ENCODE measurements around the gene ZNF827.

ZNF827 gene

DNA sequence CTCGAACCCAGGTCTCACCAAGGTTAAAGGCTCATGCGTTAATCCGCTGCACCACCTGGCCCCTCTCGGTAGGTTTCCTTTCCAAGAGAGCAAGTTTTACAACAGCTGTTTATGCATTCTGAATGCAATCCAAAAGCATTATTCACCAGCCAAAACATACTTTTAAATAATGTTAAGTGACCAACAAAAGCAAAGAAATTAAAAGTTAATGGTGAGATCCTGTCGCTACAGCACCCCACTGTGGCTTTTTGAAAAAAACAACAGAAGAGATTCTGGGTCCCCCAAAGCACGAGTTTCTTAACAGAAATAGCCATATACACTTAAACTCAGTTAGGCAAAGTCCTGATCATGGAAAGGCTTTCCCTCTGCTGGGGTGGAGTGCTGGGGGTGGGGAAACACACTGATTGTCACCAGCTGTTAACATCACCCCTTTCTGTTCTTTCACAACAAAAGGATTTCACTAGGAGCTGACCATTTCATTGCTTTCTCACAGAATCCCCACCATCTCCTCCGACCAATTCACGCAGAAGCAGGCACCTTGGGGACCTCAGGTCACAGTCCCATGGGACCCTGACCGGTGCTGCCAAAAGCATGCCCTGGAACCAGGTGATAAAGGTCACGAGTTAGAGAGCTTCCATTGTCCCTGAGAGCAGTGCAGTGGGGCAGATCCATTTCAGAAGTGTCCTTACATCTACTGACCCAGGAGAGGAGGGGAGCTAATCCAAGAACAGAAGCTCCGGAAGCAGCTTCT, 51.2 kb downstream of the ZNF827 start:
- DNase-seq, result no peak

DNA sequence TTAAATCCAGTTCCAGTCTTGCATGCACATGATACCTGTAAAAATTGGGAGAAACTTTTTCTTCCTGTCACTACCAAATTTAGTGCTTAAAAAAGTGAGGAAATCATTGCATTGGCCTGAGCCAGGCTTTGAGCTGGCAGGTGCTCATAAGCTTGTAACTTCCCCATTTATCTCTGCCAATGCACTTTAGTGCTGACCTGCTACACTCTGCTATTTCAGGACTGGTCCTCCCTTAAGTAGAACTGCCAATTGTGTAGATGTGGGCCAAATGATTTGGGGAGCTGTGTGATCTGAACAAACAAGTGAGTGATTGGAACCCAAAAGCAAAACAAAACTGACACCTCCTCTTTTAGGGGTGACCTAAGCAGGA, 51.8 kb downstream of the ZNF827 start:
- no peak for DNase-seq

DNA sequence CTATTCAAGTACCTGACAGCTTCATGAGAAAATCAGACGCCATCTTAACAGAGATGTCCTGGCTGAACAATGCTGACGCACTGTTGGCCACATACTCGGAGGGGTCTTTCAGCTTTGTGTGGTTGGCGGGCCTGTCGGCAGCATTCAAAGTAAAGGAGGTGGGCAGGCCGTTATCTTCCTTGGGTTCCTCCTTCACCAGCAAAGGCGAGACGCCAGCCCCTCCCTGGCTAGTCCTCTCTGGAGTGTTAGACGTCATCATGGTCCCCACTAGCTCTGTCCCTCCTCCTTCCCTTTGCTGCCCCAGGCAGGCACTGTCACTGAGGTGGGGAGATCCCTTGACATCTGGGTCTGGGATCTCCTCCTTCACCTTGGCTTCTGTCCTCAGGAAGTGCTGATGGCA, 53.0 kb downstream of the ZNF827 start:
- no peak for DNase-seq

DNA sequence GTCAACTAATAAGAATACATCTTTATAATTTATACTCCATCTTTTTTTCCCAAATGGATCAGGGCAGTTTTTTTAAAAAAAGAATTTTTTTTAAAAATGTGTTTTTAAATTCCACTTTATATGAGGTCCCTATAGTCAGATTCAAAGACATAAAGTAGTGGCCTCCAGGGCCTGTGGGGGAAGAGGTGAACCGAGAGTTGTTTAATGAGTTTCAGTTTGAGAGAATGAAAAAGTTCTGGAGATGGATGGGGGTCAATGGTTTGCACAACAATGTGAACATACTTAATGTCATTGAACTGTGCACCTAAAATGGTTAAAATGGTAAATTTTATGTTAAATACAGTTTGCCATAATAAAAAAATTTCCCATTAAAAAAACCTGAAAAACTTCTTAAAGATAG, 53.8 kb downstream of the ZNF827 start:
- no peak for DNase-seq

DNA sequence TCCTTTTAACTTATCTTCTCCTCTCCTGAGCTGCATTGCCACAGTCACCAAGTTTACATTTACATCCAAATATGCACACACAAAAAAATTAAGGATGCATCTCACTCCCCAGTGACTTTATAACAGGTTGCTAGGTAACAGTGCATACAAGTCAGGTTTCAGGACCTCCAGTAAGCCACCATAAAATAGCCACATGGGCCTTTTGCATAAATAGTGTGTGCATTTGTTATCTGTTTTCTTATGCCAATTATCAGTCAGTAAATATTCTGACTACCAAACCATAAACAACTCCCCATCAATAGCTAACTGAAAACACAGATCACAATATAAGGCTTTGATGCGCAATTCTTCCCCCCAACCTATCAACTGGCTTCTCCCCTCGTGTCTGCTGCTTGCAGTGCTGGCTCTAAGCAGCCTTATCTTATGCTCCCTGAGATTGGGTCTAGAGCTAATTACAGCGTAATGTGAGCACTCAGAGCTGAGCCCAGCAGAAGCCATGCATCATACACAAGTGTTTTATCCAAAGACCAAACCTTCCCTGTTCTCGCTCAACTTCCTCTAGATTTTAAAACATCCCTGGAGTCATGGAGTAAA, 55.4 kb downstream of the ZNF827 start:
- DNase-seq, result no peak

DNA sequence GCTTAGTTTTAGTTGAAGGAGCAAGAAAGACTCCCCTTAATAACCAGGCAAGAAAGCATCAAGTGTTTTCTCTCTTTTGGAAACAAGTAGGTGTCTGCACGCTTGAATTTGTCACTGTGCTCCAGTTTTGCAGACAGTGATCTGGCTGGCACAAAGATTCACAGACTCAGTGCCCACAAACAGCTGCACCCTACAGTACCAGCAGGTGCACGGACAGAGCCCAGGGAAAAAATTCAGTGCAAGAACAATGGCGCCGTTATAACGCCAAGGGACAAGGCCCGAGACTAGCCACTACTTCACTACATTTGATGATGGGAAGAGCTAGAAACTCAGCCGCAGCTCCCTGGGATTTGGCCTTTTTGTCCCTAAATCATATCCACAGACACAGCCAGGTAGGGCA, 56.0 kb downstream of the ZNF827 start:
- no peak for DNase-seq

DNA sequence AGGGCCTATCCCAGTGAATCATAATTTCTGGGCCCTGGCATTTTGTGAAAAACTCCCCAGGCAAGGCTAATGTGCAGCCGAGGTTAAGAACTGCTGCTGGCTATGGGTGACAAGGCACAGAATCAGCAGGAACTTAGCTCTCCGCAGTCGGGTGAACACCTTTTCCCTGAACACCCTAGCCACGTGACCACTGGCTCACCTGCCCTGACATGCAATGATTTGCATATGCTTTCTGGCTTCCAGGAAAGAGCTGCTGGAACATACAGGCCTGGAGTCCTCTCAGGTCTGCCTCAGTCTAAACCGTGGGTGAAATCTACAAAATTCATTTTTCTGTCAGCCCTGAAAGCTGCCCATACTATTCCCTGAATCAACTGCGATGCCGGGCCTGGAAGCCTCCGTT, 56.6 kb downstream of the ZNF827 start:
- DNase-seq, result no peak

DNA sequence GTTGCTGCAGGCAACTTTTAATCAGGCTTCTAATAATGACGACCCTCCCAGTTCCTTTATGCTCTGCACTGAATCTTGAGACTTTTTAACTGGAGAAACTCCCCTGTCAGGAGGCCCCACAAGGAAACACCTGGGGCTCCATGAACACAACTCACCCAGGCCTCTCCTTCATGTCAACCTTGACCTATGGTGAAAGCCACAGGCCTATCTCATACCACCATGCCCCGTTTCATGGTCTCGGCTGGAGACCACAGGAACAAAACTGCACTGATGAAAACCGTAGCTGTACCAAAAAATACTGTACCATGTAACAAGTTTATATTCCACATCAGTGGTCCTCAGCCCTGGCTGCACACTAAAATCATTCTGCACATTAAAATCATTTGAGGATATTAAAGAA, 57.0 kb downstream of the ZNF827 start:
- no peak for DNase-seq

DNA sequence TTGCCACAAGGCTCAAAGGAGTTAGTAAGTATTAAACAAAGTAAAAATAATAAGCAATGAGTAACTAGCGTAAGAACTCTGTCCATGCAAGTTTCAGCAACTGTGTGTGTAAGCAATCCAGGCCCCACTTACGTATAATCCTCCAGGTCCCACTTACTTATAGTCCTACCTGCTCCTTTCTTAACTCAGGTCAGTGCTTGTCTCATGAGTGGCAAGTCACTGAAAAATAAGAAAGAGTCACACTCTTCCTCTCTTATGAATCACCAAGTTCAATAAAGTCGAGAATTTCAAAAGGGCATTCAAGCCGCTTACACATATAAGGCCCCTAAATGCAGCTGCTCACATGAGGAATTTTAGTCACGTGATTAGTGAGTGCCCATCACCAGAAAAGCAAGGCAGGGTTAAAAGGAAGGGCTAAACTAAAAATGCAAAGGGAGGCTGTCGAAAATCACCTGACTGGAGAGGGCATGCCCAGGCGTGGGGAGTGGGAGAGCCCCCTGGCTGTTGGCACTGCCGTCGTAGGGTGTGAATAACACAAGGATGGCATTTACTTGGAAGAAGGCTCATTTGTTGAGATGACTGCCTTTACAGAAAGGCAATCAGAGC, 58.2 kb downstream of the ZNF827 start:
- no peak for DNase-seq

DNA sequence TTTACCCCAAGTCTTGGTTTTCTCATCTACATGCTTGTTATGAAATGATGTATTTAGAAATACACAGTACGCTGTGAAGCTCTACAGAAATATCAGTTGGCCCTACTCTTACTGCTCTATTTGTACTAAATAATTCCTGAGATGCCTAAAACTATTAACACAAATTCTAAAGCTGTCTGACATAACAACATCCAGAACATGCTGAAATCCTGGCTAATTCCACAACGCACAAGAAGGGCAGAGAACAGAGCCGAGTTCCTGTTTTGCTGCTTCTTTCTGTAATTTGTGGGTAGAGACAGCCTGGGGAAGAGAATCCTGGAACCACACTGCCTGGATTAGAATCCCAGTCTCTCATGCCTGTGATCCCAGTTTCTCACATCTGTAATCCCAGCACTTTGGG, 59.0 kb downstream of the ZNF827 start:
- DNase-seq, result no peak

DNA sequence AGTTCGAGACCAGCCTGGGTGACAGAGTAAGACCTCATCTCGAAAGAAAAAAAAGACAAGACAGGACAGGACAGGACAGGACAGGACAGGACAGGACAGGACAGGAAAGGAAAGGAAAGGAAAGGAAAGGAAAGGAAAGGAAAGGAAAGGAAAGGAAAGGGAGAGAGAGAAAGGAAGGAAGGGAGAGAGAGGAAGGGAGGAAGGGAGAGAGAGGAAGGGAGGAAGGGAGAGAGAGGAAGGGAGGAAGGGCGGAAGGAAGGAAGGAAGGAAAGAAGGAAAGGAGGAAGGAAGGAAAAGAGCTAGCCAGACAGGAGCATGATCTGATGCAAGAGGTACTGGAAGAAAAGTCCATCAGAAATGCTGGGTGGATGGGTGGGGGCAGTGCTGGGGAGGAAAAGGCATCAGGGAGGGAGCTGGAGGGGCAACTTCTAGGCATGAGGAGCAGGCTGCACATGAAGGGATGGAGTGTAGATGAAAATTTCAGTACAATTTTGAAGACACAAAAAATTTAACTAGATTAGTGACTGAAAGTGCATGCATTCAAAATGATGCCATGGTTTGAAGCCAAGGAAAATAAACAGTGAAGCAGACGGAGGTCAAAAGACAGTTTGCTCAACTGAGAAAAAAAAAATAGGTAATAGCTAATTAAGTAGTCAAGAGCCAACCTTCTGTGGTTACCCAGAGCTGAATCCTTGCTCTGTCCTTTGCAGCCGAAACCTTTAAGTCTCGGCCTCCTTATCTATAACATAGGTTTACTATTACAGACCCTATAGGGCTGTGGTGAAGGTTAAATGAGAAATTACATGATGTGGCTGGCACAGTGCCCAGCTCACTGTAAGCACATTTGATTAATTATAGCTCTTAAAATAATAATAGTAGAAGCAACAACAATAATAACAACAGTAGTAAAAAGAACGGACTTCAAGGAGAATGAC, 59.9 kb downstream of the ZNF827 start:
- no peak for DNase-seq

DNA sequence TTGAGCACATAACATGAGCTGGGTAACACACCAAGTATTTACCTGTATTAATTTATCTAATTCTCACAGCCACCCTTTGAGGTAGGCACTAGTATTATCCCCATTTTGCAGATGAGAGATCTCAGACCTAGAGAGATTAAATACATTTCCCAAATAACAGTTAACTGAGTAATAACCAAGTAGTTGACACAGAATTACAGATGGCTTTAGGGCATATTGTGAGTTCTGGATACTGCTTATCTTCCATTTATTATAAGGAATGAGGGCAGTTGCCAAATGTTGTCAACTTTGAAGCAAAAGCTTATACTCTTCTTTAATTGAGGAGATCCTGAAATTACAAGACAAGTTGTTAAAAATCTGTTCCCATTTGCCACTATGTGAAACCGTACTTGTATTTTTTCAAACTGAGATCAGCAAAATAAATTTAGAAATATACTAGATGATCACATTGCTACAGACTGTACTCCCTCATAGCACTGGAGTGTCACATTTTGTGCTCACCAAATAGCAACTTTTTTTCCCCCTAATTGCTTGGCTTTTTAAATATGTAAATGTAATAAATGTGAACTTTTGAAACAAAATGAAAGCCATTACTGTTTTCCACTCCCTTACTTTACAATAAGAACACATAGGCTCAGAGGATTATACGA, 62.0 kb downstream of the ZNF827 start:
- no peak for DNase-seq

DNA sequence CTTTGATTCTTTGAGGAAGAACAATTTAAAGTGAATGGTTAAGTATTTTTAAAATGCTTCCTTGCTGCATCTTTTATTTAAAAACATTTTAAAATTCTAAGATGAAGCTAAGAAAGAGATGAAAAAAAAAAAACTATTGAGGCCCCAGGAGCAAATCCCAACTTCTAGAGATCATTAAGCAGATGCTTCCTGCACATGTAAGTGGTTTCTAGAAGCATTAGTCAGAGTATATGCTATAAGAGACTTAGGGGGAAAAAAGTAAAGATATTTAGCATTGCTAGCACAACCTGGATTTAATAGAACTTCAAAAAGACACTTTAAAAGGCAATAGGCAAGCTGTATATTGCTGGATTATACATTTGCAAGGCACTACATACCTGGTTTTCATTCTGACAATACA, 64.7 kb downstream of the ZNF827 start:
- DNase-seq, result no peak

DNA sequence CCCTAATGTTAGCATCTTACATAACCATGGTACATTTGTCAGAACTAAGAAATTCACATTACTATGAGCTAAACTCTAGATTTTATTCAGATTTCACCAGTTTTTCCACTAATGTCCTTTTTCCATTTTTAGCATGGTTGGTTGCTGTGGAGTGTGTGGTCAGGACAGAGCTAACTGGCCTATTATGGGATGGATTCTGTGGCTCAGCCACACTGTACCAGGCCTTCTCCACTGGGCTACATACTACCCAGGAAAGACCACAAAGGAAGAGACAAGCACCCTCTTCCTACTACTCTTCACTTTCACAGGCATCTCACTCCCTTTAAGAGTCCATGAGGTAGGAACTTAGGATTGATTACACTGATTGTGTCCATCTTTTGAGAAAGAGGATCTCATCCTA, 67.4 kb downstream of the ZNF827 start:
- no peak for DNase-seq

DNA sequence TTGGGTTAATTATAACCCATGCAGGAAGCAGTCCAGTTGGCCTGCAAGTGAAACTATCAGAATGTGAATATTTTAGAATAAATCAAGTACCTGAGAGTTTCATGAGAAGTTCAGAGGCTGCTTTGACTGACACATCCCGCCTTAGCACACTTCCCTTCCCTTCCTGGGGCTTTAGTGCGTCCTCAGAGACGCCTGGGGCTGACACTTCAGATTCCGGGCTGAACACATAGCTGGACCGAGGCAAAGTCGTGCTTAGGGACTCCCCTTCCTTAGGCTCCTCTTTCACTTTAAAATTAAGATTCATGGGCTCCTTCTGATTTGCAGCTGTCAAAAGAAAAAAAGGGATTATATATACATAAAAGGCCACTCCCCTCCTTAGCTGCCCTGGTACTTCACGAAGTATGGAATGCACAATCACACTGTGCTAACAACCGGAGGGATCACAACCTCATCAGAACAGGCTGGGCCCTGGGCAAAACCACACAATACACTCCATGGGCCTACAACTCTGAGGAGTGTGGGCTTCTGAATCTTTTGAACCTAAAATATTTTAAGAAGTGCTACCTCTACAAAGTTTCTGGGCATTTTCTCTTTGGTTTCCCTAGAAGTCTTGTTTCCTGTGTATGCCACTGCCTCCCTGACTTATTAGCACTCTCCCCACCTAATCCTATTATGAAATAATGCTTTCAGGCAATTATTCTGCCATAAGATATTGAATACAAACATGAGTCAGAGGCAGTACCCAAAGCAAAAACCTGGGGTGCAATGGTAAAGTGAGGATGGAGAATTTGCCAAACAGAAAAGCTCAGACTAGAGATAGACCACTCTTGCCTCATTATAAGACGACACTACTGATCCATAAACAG, 68.2 kb downstream of the ZNF827 start:
- no peak for DNase-seq

DNA sequence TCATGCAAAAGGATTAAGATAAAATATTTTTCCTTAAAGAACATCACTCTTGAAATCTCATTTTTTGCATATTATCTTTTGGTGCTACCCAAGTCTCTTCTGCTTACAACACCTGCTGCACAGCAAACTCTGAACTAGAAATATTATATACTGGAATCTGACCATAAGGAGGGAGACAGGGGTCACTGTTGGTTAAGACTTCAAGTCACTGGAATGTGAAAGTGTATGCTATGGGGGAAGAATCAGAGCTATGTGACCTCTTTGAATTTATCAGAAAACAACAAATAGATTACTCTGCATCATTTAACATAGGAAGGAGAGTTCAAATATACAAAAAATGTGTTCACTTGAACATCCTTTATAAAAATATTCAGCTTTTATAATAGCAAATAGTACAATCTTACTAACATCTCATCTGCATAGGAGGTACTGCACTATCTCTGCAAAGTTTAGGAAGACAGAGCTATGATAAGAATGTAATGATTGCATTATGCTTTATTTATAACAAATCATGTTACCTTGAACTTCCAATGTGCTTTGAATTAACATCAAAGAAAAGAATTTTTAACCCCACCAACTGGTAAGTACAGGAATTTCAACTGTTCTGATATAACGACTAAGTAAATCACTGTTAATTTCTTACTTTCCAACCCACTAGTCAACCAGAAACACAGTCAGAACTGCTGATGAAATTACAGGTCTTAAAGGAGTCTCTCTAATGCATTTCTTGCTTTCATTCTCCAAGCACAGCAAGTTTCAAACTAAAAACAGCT, 69.8 kb downstream of the ZNF827 start:
- DNase-seq, result no peak

DNA sequence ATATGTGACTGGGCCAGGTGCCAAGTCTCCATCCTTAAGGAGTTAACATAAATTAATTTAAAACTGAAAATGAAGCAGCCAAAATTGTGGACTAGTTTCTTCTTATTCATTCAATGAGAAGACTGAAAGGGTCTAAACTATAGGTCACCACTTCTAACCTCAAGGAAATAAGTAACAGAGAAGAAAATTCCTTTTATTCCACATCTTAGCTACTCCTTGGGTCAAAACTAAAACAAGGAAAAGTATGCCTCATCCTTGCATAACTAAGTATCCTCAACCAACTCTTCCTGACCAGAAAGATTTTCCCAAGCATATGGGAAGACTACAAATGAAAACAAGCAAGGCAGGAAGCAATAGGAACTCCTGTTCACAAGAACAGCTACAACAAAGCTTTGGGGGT, 71.2 kb downstream of the ZNF827 start:
- no peak for DNase-seq

DNA sequence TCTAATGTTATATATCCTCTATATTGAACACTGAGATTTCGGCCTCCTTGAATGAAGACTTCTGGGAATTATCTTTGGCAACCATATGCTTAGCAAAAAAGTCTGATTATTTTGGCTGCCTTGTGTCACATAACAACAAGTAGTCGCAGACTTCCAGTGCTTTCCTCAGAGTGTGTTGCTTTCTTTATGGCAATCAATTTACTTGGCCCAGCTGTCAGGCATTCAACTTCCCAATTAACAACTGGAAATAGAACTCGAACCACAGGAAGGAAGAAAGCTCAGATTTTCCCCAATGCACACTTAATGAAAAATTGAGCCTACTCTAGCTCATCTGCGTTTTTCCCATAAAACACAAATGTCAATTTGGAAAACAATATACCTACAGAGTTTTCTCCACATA, 71.6 kb downstream of the ZNF827 start:
- no peak for DNase-seq

DNA sequence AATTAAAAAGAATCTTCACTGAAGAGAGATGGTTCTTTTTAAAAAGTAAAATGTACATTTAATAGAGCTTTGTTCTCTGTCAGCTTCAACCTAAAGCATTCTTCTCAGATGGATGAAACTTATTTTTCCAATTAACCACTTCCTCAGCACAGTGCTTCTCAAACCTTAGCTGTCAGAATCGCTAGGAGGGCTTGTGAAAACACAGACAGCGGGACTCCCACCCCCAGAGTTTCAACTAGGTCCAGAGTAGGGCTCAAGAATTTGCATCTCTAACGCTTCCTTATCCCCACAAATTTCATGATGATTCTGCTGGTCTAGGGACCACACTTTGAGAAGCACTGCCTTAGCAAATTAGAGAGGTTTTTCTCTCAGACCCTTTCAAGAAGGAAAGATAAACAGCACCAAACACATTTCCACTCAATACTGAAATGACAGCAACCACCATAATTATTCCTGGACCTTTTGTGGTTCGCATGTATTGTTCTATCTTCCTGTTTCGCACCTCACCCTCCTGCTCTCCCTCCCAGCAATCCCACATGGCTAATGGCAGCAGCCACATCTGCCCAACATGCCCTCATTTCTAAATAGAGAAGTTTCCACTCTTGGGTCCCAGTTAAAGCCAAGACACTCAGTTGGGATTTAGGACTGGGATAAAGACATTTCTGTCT, 73.2 kb downstream of the ZNF827 start:
- no peak for DNase-seq

DNA sequence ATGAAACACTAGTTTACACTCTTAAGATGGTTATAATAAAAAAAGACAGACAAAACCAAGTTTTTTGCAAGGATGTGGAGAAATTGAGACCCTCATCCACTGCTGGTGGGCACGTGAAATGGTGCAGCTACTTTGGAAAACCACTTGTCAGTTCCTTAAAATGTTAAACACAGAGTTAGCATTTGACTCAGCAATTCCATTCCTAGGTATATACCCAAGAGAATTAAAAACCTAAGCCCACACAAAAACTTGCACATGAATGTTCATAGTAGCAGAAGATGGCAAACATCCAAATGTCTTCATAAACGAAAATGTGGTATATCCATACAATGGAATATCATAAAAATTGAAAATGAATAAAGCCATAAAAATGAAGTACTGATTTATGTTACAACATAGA, 75.4 kb downstream of the ZNF827 start:
- no peak for DNase-seq

Data from CD4-positive, alpha-beta T cell treated with Interleukin-4 for 1 hour (primary cell).